HEK293T (cell line): ENCODE results near the gene DHRS1.
"Not testable (repeated sequence)": the region's sequence is repeated elsewhere in the genome, so short reads cannot be mapped to it uniquely, and the experiment has no call there.

Source experiments
- BHLHE40 ChIP-seq: fragments of 450-650 bp; IDR thresholded peaks from 2 replicates; pipeline ENCODE4 v1.6.1; 2016; ENCODE audit warnings: mild to moderate bottlenecking, moderate library complexity, borderline replicate concordance
- CTBP1 ChIP-seq: fragments of 450-650 bp; IDR thresholded peaks from 2 replicates; pipeline ENCODE4 v1.6.1; 2016; ENCODE audit warnings: borderline replicate concordance
- FOXM1 ChIP-seq: fragments of 450-650 bp; IDR thresholded peaks from 2 replicates; pipeline ENCODE4 v1.6.1; 2017; ENCODE audit warnings: mild to moderate bottlenecking, borderline replicate concordance
- HDGF ChIP-seq: fragments of 450-650 bp; IDR thresholded peaks from 2 replicates; pipeline ENCODE4 v1.6.1; 2017; ENCODE audit warnings: antibody characterized with exemption, borderline replicate concordance
- L3MBTL2 ChIP-seq: fragments of 450-650 bp; conservative IDR thresholded peaks from 2 replicates; pipeline ENCODE4 v1.6.1; 2016; ENCODE audit warnings: mild to moderate bottlenecking
- NFRKB ChIP-seq: fragments of 450-650 bp; IDR thresholded peaks from 2 replicates; pipeline ENCODE4 v1.6.1; 2016; ENCODE audit warnings: mild to moderate bottlenecking, moderate library complexity
- SUZ12 ChIP-seq: fragments of 450-650 bp; IDR thresholded peaks from 2 replicates; pipeline ENCODE4 v1.6.1; 2016; ENCODE audit warnings: mild to moderate bottlenecking
- TARDBP ChIP-seq: fragments of 450-650 bp; IDR thresholded peaks from 2 replicates; pipeline ENCODE4 v1.6.1; 2016
- ZNF384 ChIP-seq: fragments of 450-650 bp; IDR thresholded peaks from 2 replicates; pipeline ENCODE4 v1.6.1; 2016

DNA sequence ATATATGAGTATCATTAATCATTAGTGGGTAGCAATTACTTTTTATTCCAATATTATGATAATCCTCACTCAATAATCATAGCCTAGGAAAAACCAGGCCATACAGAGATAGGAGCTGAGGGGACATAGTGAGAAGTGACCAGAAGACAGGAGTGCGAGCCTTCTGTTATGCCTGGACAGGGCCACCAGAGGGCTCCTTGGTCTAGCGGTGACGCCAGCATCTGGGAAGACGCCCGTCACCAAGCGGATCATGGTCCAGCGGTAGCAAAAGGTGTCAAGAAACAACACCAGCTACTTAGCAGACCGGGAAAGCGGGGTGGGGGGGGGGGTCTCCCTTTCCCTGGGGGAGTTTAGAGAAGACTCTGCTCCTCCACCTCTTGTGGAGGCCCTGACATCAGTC, 28.3 kb upstream of the DHRS1 start:
- TF ChIP-seq HDGF, CTBP1, SUZ12, FOXM1, BHLHE40, L3MBTL2, ZNF384, NFRKB, TARDBP: not testable (repeated sequence)
